Gastroesophageal sphincter (tissue), 4 donors: ENCODE results near the gene PSME2. TPM values are rescaled to one million over a fixed set of nuclear protein-coding genes. Genes with fewer than 3 reads are reported as not detected.

Source experiments
- ATAC-seq: fragments of 150-250 bp; one replicate; pipeline ENCODE4 v1.9.1; 2016; ENCODE audit warnings: mild to moderate bottlenecking, moderate library complexity
- H3K27ac ChIP-seq, 4 donors: fragments of 200-600 bp; sonication (generic) in 3 of 4; 1 replicate in 3 of 4; 2 replicates in 1 of 4; pipeline ENCODE4 v1.5.1; 2016 to 2019
- H3K27me3 ChIP-seq: fragments of 200-600 bp; sonication (generic); one replicate; pipeline ENCODE4 v1.5.1; 2019
- H3K36me3 ChIP-seq, 2 donors: fragments of 200-600 bp; sonication (generic); one replicate each; pipeline ENCODE4 v1.5.1; 2019; ENCODE audit warnings: control low read depth in 1 of 2
- H3K4me1 ChIP-seq, 3 donors: fragments of 200-600 bp; sonication (generic); 1 replicate in 2 of 3; 2 replicates in 1 of 3; pipeline ENCODE4 v1.5.1; 2016 to 2019; ENCODE audit warnings: control low read depth in 2 of 3
- H3K4me3 ChIP-seq, 2 donors: fragments of 200-600 bp; sonication (generic); one replicate each; pipeline ENCODE4 v1.5.1; 2019; ENCODE audit warnings: mild to moderate bottlenecking in 1 of 2, moderate library complexity in 1 of 2
- H3K9me3 ChIP-seq, 3 donors: fragments of 200-600 bp; sonication (generic); one replicate each; pipeline ENCODE4 v1.5.1; 2017 to 2019; ENCODE audit warnings: control low read depth in 2 of 3
- EP300 ChIP-seq: sonication (generic); formaldehyde crosslinking; IDR thresholded peaks from one replicate; pipeline ENCODE4 v1.6.1; 2017; ENCODE audit warnings: antibody characterized with exemption, mild to moderate bottlenecking
- POLR2A ChIP-seq, 2 donors: fragments of 450-650 bp; IDR thresholded peaks; one replicate each; pipeline ENCODE4 v1.6.1; 2017; ENCODE audit warnings: antibody characterized with exemption in 2 of 2, mild to moderate bottlenecking in 2 of 2, moderate library complexity in 1 of 2
- POLR2AphosphoS5 ChIP-seq: sonication (generic); formaldehyde crosslinking; IDR thresholded peaks from one replicate; pipeline ENCODE4 v1.6.1; 2017; ENCODE audit warnings: antibody characterized with exemption
- WGBS, 2 donors: methylation state at CpG; one replicate each; pipeline ENCODE4 v1.1.5; 2018; ENCODE audit warnings: low coverage in 1 of 2; 5-methylcytosine and 5-hydroxymethylcytosine counted together
- total RNA-seq, 4 donors: library from RNA; depleted of rRNA; stranded (reverse); fragments of >200 nt; gene quantifications; one replicate each; pipeline ENCODE4 v1.1.0, GENCODE V29; 2016
- TF ChIP-seq, protein P1 (sequence below), 4 experiments: fragments of 200-600 bp in 2 of 4; fragments of 450-650 bp in 2 of 4; sonication (generic) in 1 of 4; IDR thresholded peaks; one replicate each; pipeline ENCODE4 v1.5.1; 2017 to 2019; ENCODE audit warnings: antibody characterized with exemption in 4 of 4, mild to moderate bottlenecking in 2 of 4, moderate library complexity in 2 of 4

The PSME2 gene
- total RNA-seq, 4 donors from 2014 or later = 41.4 to 52.3 (median 42.0) TPM

GRCh38 chr14:24151404-24152080, 5.1 kb upstream of the PSME2 start:
- peaks cover 0 to 33% (median 12%) of the 10 kb centered on the region in 3 donors for H3K4me1 ChIP-seq
- ATAC-seq = no peak
- H3K4me3 ChIP-seq = no peak overlapping the region
- H3K36me3 ChIP-seq = peaks cover 0 to 82% of the 10 kb centered on the region in 2 donors
- H3K9me3 ChIP-seq = no peaks in the 10 kb centered on the region
- TF ChIP-seq, protein P1, sequence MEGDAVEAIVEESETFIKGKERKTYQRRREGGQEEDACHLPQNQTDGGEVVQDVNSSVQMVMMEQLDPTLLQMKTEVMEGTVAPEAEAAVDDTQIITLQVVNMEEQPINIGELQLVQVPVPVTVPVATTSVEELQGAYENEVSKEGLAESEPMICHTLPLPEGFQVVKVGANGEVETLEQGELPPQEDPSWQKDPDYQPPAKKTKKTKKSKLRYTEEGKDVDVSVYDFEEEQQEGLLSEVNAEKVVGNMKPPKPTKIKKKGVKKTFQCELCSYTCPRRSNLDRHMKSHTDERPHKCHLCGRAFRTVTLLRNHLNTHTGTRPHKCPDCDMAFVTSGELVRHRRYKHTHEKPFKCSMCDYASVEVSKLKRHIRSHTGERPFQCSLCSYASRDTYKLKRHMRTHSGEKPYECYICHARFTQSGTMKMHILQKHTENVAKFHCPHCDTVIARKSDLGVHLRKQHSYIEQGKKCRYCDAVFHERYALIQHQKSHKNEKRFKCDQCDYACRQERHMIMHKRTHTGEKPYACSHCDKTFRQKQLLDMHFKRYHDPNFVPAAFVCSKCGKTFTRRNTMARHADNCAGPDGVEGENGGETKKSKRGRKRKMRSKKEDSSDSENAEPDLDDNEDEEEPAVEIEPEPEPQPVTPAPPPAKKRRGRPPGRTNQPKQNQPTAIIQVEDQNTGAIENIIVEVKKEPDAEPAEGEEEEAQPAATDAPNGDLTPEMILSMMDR (IDR thresholded peaks at IDR 0.05) = no peak
- TF ChIP-seq POLR2AphosphoS5 = no peak
- TF ChIP-seq POLR2A (IDR thresholded peaks at IDR 0.05) = peak in 1 of 2 donors; percentile 11
- 87 to 95% methylated on average over 4 to 5 of the region's 16 CpGs for WGBS, 2 donors
- no peaks in the 10 kb centered on the region for H3K27me3 ChIP-seq
- H3K27ac ChIP-seq = no peak overlapping the region

GRCh38 chr14:24150993-24151392, 4.6 kb upstream of the PSME2 start:
- no peaks in the 10 kb centered on the region for H3K27me3 ChIP-seq
- no peak overlapping the region for H3K27ac ChIP-seq
- no peak overlapping the region for H3K4me3 ChIP-seq
- H3K4me1 ChIP-seq = peaks cover 0 to 36% (median 12%) of the 10 kb centered on the region in 3 donors
- TF ChIP-seq EP300 = no peak
- TF ChIP-seq, protein P1 (IDR thresholded peaks at IDR 0.05) = no peak
- TF ChIP-seq POLR2A (IDR thresholded peaks at IDR 0.05) = no peak
- no peak for TF ChIP-seq POLR2AphosphoS5
- H3K9me3 ChIP-seq = no peaks in the 10 kb centered on the region
- peaks cover 0 to 77% of the 10 kb centered on the region in 2 donors for H3K36me3 ChIP-seq
- no peak for ATAC-seq
- WGBS, 2 donors = 60 to 78% methylated on average over 1 to 3 of the region's 9 CpGs

DNA sequence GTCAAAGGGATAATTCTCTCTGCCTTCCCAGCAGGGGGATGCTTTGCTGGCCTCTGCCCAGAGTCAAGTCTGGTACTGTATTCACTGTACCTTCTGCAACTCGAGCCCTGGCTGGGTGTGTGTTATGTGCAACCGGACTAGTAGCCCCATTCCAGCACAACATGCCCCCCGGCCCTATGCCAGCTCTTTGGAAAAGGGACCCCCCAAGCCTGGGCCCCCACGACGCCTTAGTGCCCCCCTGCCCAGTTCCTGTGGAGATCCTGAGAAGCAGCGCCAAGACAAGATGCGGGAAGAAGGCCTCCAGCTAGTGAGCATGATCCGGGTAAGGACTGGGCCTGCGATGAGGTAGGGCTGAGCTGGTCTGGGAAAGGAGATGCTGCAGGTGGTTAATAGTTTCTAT, 4.2 kb upstream of the PSME2 start:
- 90% methylated on average over 2 of the region's 9 CpGs; no CpG with 5 or more reads in 1 of the 2 donors for WGBS, 2 donors
- H3K4me3 ChIP-seq = no peak overlapping the region
- H3K9me3 ChIP-seq = no peaks in the 10 kb centered on the region
- no peaks in the 10 kb centered on the region for H3K27me3 ChIP-seq
- H3K27ac ChIP-seq = no peak overlapping the region
- peaks cover 0 to 72% of the 10 kb centered on the region in 2 donors for H3K36me3 ChIP-seq
- TF ChIP-seq, protein P1 (IDR thresholded peaks at IDR 0.05) = no peak
- TF ChIP-seq POLR2AphosphoS5 (no peak), EP300 (no peak), POLR2A (IDR thresholded peaks at IDR 0.05) (no peak)
- ATAC-seq = no peak
- H3K4me1 ChIP-seq = peaks cover 0 to 40% (median 16%) of the 10 kb centered on the region in 3 donors

DNA sequence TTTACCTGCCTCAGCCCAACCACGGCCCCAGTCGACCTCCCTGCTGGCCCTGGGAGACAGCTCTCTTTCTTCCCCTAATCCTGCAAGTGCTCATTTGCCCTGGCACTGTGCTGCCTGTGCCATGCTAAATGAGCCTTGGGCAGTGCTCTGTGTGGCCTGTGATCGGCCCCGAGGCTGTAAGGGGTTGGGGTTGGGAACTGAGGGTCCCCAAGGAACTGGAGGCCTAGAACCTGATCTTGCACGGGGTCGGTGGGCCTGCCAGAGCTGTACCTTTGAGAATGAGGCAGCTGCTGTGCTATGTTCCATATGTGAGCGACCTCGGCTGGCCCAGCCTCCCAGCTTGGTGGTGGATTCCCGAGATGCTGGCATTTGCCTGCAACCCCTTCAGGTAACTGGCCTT, 3.7 kb upstream of the PSME2 start:
- no peaks in the 10 kb centered on the region for H3K27me3 ChIP-seq
- no peak for TF ChIP-seq POLR2A (IDR thresholded peaks at IDR 0.05)
- TF ChIP-seq, protein P1 (IDR thresholded peaks at IDR 0.05) = no peak
- TF ChIP-seq EP300 = no peak
- TF ChIP-seq POLR2AphosphoS5 = no peak
- no peak overlapping the region for H3K4me3 ChIP-seq
- 81% methylated on average over 4 of the region's 9 CpGs; no CpG with 5 or more reads in 1 of the 2 donors for WGBS, 2 donors
- H3K9me3 ChIP-seq = no peaks in the 10 kb centered on the region
- peaks cover 0 to 67% of the 10 kb centered on the region in 2 donors for H3K36me3 ChIP-seq
- H3K27ac ChIP-seq = no peak overlapping the region
- peaks cover 0 to 46% (median 21%) of the 10 kb centered on the region in 3 donors for H3K4me1 ChIP-seq
- no peak for ATAC-seq
